DMS 273 treated with DMSO at 0.1 percent for 48 hours (cell line): ENCODE data around the gene ZDHHC7.
"Not testable (repeated sequence)": the region's sequence is repeated elsewhere in the genome, so short reads cannot be mapped to it uniquely, and the experiment has no call there.

Experiments used
- DNase-seq: peaks from one replicate; lab custom pipeline; 2025; lab: John Stamatoyannopoulos, UW

The ZDHHC7 gene

GRCh38 chr16:85010931-85011845 is at the start of gene ZDHHC7:
Gene ZDHHC7 (minus strand): TSS chr16:85011535. CDS start chr16:84990618, 20,917 bp downstream.
- peak; percentile 44 for DNase-seq

GRCh38 chr16:85058909-85059308 is 47.6 kb upstream of the ZDHHC7 start:
- DNase-seq: no peak

- no peak for DNase-seq
Measured at GRCh38 chr16:85057948-85058347, 46.6 kb upstream of the ZDHHC7 start.

- no peak for DNase-seq
Measured at GRCh38 chr16:85057212-85057889, 46.0 kb upstream of the ZDHHC7 start.

- DNase-seq: no peak
Measured at GRCh38 chr16:85056211-85056748, 44.9 kb upstream of the ZDHHC7 start.

- no peak for DNase-seq
Measured at GRCh38 chr16:85055493-85056210, 44.3 kb upstream of the ZDHHC7 start.

- DNase-seq: no peak
Measured at GRCh38 chr16:85054948-85055492, 43.7 kb upstream of the ZDHHC7 start.

- not testable (repeated sequence) for DNase-seq
Measured at GRCh38 chr16:85054321-85054720, 43.0 kb upstream of the ZDHHC7 start.

GRCh38 chr16:85052536-85052935 is 41.2 kb upstream of the ZDHHC7 start:
- DNase-seq: no peak

GRCh38 chr16:85051683-85052082 is 40.3 kb upstream of the ZDHHC7 start:
- no peak for DNase-seq

- DNase-seq: no peak
Measured at GRCh38 chr16:85051067-85051581, 39.8 kb upstream of the ZDHHC7 start.

GRCh38 chr16:85049706-85050305 is 38.5 kb upstream of the ZDHHC7 start:
- DNase-seq: no peak

- no peak for DNase-seq
Measured at GRCh38 chr16:85048921-85049562, 37.7 kb upstream of the ZDHHC7 start.

- no peak for DNase-seq
Measured at GRCh38 chr16:85047867-85048455, 36.6 kb upstream of the ZDHHC7 start.

- no peak for DNase-seq
Measured at GRCh38 chr16:85046931-85047866, 35.9 kb upstream of the ZDHHC7 start.

GRCh38 chr16:85046472-85046916 is 35.2 kb upstream of the ZDHHC7 start:
- no peak for DNase-seq

GRCh38 chr16:85045641-85046471 is 34.5 kb upstream of the ZDHHC7 start:
- no peak for DNase-seq

GRCh38 chr16:85045077-85045476 is 33.7 kb upstream of the ZDHHC7 start:
- no peak for DNase-seq
